HEK293 (cell line): ENCODE results near the gene FBN2.

Source experiments
- CTCF ChIA-PET: fragments of 350-600 bp; formaldehyde crosslinking; extraction: SDS; loops from one replicate; lab custom pipeline; 2021; ENCODE audit warnings: antibody characterized with exemption; lab: Yijun Ruan, JAX
- POLR2A ChIA-PET: fragments of 300-600 bp; formaldehyde crosslinking; extraction: SDS; loops from one replicate; lab custom pipeline; 2020; ENCODE audit warnings: antibody characterized with exemption, inconsistent platforms; lab: Yijun Ruan, JAX
- H3K27ac ChIP-seq: fragments of 200-500 bp; sonication (Bioruptor generic); 2 replicates; pipeline ENCODE4 v1.5.1; 2014; ENCODE audit warnings: low read depth, low read length, control low read depth, inconsistent platforms; ENCODE audit errors: extremely low read depth
- H3K36me3 ChIP-seq, 2 experiments: fragments of 200-500 bp in 1 of 2; sonication (Bioruptor generic) in 1 of 2; 1 replicate in 1 of 2; 2 replicates in 1 of 2; pipeline ENCODE4 v1.5.1; 2014 to 2017; ENCODE audit warnings: inconsistent platforms in 2 of 2, low read length in 2 of 2; ENCODE audit not compliant: control insufficient read depth in 2 of 2, insufficient read depth in 1 of 2
- H3K4me1 ChIP-seq: fragments of 200-500 bp; sonication (Bioruptor generic); 2 replicates; pipeline ENCODE4 v1.5.1; 2014; ENCODE audit warnings: mild to moderate bottlenecking, low read length, inconsistent platforms; ENCODE audit not compliant: control insufficient read depth, insufficient read depth
- H3K4me3 ChIP-seq: 2 replicates; pipeline ENCODE4 v1.5.1; 2011; ENCODE audit warnings: low read depth, mild to moderate bottlenecking, control low read depth, low read length, moderate library complexity
- H3K9me3 ChIP-seq: fragments of 200-500 bp; sonication (Bioruptor generic); 2 replicates; pipeline ENCODE4 v1.5.1; 2014; ENCODE audit warnings: low read depth, low read length, inconsistent platforms; ENCODE audit not compliant: control insufficient read depth, insufficient read depth
- GLI2 ChIP-seq: fragments of 450-650 bp; formaldehyde crosslinking; IDR thresholded peaks from 2 replicates; pipeline ENCODE4; 2017; ENCODE audit warnings: missing biosample characterization, missing genetic modification characterization, low read depth, borderline replicate concordance
- GLIS1 ChIP-seq: fragments of 450-650 bp; formaldehyde crosslinking; IDR thresholded peaks from 2 replicates; pipeline ENCODE4 v1.5.1; 2016; ENCODE audit warnings: missing biosample characterization, missing genetic modification characterization
- GLIS2 ChIP-seq: fragments of 450-650 bp; formaldehyde crosslinking; IDR thresholded peaks from 2 replicates; pipeline ENCODE4 v1.5.1; 2016; ENCODE audit warnings: missing biosample characterization, missing genetic modification characterization
- MEIS1 ChIP-seq: sonication (generic); formaldehyde crosslinking; IDR thresholded peaks from 2 replicates; pipeline ENCODE4 v1.8.1; 2022; ENCODE audit warnings: missing genetic modification reagents, mild to moderate bottlenecking, borderline replicate concordance
- SALL2 ChIP-seq: fragments of 450-650 bp; formaldehyde crosslinking; IDR thresholded peaks from 2 replicates; pipeline ENCODE4 v1.5.0; 2017; ENCODE audit warnings: missing biosample characterization, mild to moderate bottlenecking, missing genetic modification characterization, borderline replicate concordance
- WT1 ChIP-seq: fragments of 450-650 bp; formaldehyde crosslinking; IDR thresholded peaks from 2 replicates; pipeline ENCODE4 v1.5.1; 2016; ENCODE audit warnings: missing biosample characterization, missing genetic modification characterization
- ZBTB17 ChIP-seq: fragments of 450-650 bp; formaldehyde crosslinking; IDR thresholded peaks from 2 replicates; pipeline ENCODE4 v1.5.1; 2016; ENCODE audit warnings: missing biosample characterization, missing genetic modification characterization
- ZBTB8A ChIP-seq: fragments of 450-650 bp; formaldehyde crosslinking; IDR thresholded peaks from 2 replicates; pipeline ENCODE4 v1.5.1; 2016; ENCODE audit warnings: missing biosample characterization, missing genetic modification characterization
- ZNF155 ChIP-seq: fragments of 450-650 bp; formaldehyde crosslinking; IDR thresholded peaks from 2 replicates; pipeline ENCODE4 v1.5.1; 2016; ENCODE audit warnings: missing biosample characterization, missing genetic modification characterization
- ZNF239 ChIP-seq: fragments of 450-650 bp; formaldehyde crosslinking; IDR thresholded peaks from 2 replicates; pipeline ENCODE4 v1.5.1; 2016; ENCODE audit warnings: missing biosample characterization, missing genetic modification characterization
- ZNF248 ChIP-seq: fragments of 450-650 bp; formaldehyde crosslinking; IDR thresholded peaks from 2 replicates; pipeline ENCODE4 v1.5.1; 2017; ENCODE audit warnings: missing biosample characterization, missing genetic modification characterization
- ZNF280C ChIP-seq: fragments of 450-650 bp; formaldehyde crosslinking; IDR thresholded peaks from 2 replicates; pipeline ENCODE4 v1.5.1; 2016; ENCODE audit warnings: missing biosample characterization, missing genetic modification characterization
- ZNF324 ChIP-seq: fragments of 450-650 bp; formaldehyde crosslinking; IDR thresholded peaks from 2 replicates; pipeline ENCODE4 v1.5.1; 2016; ENCODE audit warnings: missing biosample characterization, missing genetic modification characterization
- ZNF350 ChIP-seq: fragments of 450-650 bp; formaldehyde crosslinking; IDR thresholded peaks from 2 replicates; pipeline ENCODE4 v1.5.0; 2017; ENCODE audit warnings: missing biosample characterization, mild to moderate bottlenecking, missing genetic modification characterization
- ZNF391 ChIP-seq: fragments of 450-650 bp; formaldehyde crosslinking; IDR thresholded peaks from 2 replicates; pipeline ENCODE4 v1.5.1; 2016; ENCODE audit warnings: low read depth, missing biosample characterization, missing genetic modification characterization, borderline replicate concordance
- ZNF473 ChIP-seq: fragments of 450-650 bp; formaldehyde crosslinking; IDR thresholded peaks from 2 replicates; pipeline ENCODE4 v1.5.1; 2017; ENCODE audit warnings: missing biosample characterization, missing genetic modification characterization
- ZNF530 ChIP-seq: fragments of 450-650 bp; formaldehyde crosslinking; IDR thresholded peaks from 2 replicates; pipeline ENCODE4 v1.5.1; 2016; ENCODE audit warnings: low read depth, missing biosample characterization, missing genetic modification characterization
- ZNF558 ChIP-seq: fragments of 450-650 bp; formaldehyde crosslinking; IDR thresholded peaks from 2 replicates; pipeline ENCODE4 v1.5.1; 2016; ENCODE audit warnings: missing biosample characterization, missing genetic modification characterization
- ZNF560 ChIP-seq: fragments of 450-650 bp; formaldehyde crosslinking; IDR thresholded peaks from 2 replicates; pipeline ENCODE4 v1.5.1; 2017; ENCODE audit warnings: missing biosample characterization, missing genetic modification characterization, borderline replicate concordance
- ZNF561 ChIP-seq: fragments of 450-650 bp; IDR thresholded peaks from 2 replicates; pipeline ENCODE4 v1.5.1; 2018; ENCODE audit warnings: missing biosample characterization, missing genetic modification characterization, borderline replicate concordance
- ZNF670 ChIP-seq: fragments of 450-650 bp; formaldehyde crosslinking; IDR thresholded peaks from 2 replicates; pipeline ENCODE4 v1.5.1; 2016; ENCODE audit warnings: missing biosample characterization, missing genetic modification characterization, low read depth
- ZNF692 ChIP-seq: fragments of 450-650 bp; formaldehyde crosslinking; IDR thresholded peaks from 2 replicates; pipeline ENCODE4 v1.5.1; 2016; ENCODE audit warnings: missing biosample characterization, missing genetic modification characterization
- ZSCAN18 ChIP-seq: fragments of 450-650 bp; formaldehyde crosslinking; IDR thresholded peaks from 2 replicates; pipeline ENCODE4 v1.5.1; 2016; ENCODE audit warnings: missing biosample characterization, missing genetic modification characterization
- ZSCAN23 ChIP-seq: fragments of 450-650 bp; formaldehyde crosslinking; IDR thresholded peaks from 2 replicates; pipeline ENCODE4 v1.5.1; 2016; ENCODE audit warnings: missing biosample characterization, missing genetic modification characterization
- TF ChIP-seq, protein P1 (sequence below): fragments of 450-650 bp; formaldehyde crosslinking; IDR thresholded peaks from 2 replicates; pipeline ENCODE4 v1.5.1; 2016; ENCODE audit warnings: missing biosample characterization, missing genetic modification characterization
- TF ChIP-seq, protein P2 (sequence below): sonication (generic); formaldehyde crosslinking; IDR thresholded peaks from 2 replicates; pipeline ENCODE4 v1.8.1; 2022; ENCODE audit warnings: mild to moderate bottlenecking, moderate library complexity, missing genetic modification reagents

Gene FBN2

GRCh38 chr5:128345247-128345646 lies 192.8 kb downstream of the FBN2 start (continued):
- TF ChIP-seq, protein P1, sequence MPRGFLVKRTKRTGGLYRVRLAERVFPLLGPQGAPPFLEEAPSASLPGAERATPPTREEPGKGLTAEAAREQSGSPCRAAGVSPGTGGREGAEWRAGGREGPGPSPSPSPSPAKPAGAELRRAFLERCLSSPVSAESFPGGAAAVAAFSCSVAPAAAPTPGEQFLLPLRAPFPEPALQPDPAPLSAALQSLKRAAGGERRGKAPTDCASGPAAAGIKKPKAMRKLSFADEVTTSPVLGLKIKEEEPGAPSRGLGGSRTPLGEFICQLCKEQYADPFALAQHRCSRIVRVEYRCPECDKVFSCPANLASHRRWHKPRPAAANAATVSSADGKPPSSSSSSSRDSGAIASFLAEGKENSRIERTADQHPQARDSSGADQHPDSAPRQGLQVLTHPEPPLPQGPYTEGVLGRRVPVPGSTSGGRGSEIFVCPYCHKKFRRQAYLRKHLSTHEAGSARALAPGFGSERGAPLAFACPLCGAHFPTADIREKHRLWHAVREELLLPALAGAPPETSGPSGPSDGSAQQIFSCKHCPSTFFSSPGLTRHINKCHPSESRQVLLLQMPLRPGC = no peak
- no peak for TF ChIP-seq SALL2 (tag by site-specific recombination)

DNA sequence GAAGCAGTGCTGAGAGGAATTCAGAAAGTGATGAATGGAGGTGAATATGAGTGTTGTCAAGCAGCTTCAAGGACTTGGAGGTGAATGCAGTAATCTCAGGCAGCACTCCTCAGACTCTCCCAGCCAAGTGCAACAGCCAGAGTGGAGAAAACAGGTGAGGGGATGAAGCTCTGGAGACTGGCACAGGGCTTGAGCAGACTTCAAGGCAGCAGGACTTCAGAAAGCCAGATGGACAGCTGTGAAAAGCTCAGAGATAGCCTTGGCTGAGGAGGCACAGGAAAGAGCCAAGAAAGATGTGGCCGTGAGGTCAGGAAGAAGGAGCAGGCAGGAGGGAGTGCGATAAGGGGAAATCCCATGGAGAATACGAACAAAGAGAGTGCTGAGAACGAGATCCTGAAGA lies 194.9 kb downstream of the FBN2 start:
- CTCF ChIA-PET = no interaction called here
- TF ChIP-seq ZNF239 (tag by site-specific recombination) = no peak
- TF ChIP-seq ZBTB8A (tag by site-specific recombination) = no peak
- no peak for TF ChIP-seq ZSCAN18 (tag by site-specific recombination)
- no peak for TF ChIP-seq WT1
- no peak for TF ChIP-seq MEIS1 (CRISPR knock-in tag)
- TF ChIP-seq, protein P2, sequence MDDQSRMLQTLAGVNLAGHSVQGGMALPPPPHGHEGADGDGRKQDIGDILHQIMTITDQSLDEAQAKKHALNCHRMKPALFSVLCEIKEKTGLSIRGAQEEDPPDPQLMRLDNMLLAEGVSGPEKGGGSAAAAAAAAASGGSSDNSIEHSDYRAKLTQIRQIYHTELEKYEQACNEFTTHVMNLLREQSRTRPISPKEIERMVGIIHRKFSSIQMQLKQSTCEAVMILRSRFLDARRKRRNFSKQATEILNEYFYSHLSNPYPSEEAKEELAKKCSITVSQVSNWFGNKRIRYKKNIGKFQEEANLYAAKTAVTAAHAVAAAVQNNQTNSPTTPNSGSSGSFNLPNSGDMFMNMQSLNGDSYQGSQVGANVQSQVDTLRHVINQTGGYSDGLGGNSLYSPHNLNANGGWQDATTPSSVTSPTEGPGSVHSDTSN = no peak
- TF ChIP-seq ZSCAN23 (tag by site-specific recombination) = no peak
- TF ChIP-seq, all 188 proteins: peak for 0
- Histone ChIP-seq H3K4me1 (no peaks in the 10 kb centered on the region), H3K9me3 (no peaks in the 10 kb centered on the region), H3K36me3 (peaks cover 42 to 67% of the 10 kb centered on the region in 2 experiments), H3K27ac (no peak overlapping the region), H3K4me3 (no peak overlapping the region)
- POLR2A ChIA-PET = no interaction called here

DNA sequence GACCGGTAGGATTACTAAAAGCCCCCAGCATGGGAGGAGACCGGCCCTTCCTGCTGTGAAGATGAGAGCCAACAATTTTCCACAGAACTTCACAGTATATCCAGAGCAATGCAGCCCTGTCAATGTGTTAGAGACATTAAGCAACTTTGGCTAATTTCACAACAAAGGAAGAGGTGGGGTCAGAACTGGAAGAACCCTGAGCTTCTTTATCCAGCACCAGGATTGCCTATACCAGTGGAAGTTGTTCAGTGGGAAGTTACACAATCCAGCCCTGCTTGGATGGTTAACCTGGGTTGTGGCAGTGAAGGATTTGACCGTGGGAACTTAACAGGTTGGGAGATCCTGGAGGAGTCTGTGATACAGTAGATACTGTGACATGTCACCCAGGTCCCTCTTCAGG lies 197.0 kb downstream of the FBN2 start:
- POLR2A ChIA-PET = no interaction called here
- no peak for TF ChIP-seq ZNF280C (tag by site-specific recombination)
- no peak for TF ChIP-seq ZNF558 (tag by site-specific recombination)
- TF ChIP-seq ZBTB17 (tag by site-specific recombination) = no peak
- TF ChIP-seq ZNF473 = no peak
- no peak for TF ChIP-seq ZNF350 (tag by site-specific recombination)
- TF ChIP-seq ZNF155 (tag by site-specific recombination) = no peak
- TF ChIP-seq ZNF239 (tag by site-specific recombination) = no peak
- TF ChIP-seq ZNF670 = no peak
- no peak for TF ChIP-seq GLI2
- TF ChIP-seq ZNF324 (tag by site-specific recombination) = no peak
- no peak for TF ChIP-seq ZNF391 (tag by site-specific recombination)
- no peak for TF ChIP-seq ZNF530
- TF ChIP-seq ZNF561 (tag by site-specific recombination) = no peak
- TF ChIP-seq GLIS2 (tag by site-specific recombination) = no peak
- no peak for TF ChIP-seq ZNF248
- TF ChIP-seq ZNF692 = no peak
- TF ChIP-seq ZNF560 = no peak
- TF ChIP-seq GLIS1 (tag by site-specific recombination) = no peak
- Histone ChIP-seq H3K4me1 (no peaks in the 10 kb centered on the region), H3K9me3 (no peaks in the 10 kb centered on the region), H3K4me3 (no peak overlapping the region), H3K27ac (no peak overlapping the region), H3K36me3 (peaks cover 47 to 74% of the 10 kb centered on the region in 2 experiments)
- CTCF ChIA-PET = no interaction called here
